NOMO-1 treated with dmso at 0.1 percent for 144 hours (cell line): ENCODE results near the gene GRP.

Experiments used
- DNase-seq: peaks from one replicate; lab custom pipeline; 2025; ENCODE audit not compliant: unreplicated experiment; lab: John Stamatoyannopoulos, UW

Gene GRP

DNA sequence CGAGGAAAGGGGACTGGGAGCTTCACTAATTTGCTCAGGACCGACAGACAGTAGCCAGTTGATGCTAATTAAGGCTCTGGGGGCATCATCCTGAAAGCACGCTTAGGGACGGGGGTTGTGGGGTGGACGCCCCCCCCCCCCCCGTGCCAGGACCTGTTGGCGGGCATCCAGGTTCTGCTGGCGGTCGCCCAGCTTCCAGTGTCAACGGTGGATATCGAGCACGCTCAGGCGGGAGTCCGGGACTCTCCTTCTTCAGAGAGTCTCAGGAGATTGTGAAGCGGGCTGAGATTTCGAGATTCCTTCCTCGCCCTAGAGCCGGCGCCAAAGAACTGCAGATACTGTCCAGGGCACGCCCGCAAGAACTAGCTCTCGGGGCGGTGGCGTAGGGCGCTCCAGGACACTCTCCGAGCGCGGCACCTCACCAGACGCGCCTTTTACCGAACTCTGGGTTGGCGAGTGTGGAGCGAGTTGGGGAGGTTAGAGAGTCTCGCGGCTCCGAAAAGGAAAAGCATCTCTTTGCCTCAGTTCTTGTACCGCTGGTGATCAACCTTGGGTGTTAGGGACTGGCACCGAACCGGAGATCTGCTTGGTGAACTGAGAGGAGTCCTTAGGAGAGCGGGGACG is 47.7 kb downstream of the GRP start:
- no peak for DNase-seq

DNA sequence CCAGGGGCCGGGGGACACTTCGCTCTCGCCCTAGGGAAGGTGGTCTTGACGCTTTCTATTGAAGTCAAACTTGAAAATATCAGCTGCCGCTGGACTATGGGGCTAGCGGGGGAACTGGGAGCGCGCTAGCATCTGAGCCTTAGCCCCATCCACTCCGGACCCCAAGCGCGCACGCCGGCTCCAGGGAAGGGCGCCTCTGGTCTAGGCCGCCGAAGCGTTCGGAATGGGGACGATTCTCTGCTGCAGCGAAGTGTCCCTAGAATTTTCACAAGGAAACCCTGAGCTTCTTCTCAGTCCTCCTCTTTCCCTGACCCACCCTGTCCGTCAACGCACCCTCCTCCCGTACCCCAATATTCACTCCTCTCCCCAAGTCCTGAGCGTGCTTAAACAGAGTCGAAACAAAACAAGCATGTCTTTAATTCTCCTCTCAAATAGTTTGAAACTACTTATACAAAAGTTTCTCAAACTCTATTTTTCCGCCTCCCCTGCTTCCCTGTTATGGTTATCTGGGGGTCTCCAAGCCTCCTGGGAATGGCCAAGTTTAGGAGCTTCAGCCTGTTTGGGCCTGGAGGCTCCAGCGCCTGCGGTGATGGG is 48.3 kb downstream of the GRP start:
- DNase-seq, result no peak

DNA sequence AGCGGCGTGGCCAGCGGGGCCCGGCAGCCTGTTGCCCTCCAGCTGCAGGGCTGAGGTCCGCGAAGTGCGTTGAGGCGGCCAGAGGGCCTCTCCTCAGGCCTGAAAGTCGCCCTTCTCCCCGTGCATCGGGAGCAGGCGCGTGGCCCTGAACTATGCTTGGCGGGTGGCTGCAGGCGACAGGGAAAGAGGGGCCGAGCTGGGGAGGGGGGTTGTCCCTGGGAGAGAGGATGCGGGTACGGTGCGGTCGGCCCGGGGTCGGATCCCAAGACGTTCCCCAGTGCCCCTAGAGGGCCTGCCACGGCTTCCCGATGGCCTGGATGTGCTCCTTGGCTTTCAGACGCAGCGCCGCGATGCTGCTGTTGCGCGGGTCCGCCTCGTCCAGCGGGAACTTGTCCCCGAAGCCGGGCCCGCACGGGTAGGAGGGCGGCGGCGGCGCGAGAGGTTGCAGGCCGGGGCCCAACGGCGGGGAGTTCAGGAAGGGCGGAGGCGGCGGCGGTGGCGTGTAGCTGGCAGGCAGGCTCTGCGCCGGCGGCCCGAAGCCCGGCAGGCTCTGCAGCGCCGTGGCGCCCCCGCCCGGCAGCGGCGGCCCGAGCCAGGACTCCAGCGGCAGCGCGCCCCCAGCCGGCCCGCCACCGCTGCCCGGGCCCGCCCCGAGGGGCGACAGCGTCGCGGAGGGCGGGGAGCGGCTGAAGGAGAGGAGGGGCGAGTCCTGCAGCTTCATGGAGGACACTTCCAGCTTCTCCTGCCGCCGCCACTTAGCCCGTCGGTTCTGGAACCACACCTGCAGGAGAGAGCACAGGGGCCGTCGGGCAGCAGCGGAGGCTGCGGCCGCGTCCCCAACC is 49.0 kb downstream of the GRP start:
- no peak for DNase-seq

DNA sequence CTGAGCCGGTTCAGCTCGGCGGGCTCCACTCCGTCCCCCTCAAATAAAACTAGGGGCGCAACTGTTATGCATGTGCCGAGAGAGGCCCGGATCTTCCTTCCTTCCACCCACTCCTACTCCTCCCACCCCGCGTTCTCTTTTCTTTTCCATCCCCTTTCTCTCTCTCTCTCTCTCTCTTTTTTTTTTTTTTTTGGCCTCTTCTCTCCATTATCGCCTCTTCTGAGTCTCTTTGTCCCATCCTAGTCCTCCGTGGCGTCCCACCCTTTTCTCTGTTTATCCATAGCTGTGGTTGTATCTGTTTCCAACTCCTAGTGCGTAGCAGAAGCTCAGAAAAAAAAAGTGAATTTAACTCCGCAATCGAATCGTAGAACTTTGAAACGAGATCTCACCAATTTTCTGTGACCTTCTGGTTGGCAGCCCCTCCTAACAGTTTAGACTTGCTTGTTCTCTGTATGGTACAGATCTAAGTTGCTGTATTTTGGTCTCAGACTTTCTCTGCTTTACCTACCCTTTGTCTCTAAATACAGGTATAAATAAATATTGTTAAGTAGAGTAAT is 49.7 kb downstream of the GRP start:
- DNase-seq, result no peak

DNA sequence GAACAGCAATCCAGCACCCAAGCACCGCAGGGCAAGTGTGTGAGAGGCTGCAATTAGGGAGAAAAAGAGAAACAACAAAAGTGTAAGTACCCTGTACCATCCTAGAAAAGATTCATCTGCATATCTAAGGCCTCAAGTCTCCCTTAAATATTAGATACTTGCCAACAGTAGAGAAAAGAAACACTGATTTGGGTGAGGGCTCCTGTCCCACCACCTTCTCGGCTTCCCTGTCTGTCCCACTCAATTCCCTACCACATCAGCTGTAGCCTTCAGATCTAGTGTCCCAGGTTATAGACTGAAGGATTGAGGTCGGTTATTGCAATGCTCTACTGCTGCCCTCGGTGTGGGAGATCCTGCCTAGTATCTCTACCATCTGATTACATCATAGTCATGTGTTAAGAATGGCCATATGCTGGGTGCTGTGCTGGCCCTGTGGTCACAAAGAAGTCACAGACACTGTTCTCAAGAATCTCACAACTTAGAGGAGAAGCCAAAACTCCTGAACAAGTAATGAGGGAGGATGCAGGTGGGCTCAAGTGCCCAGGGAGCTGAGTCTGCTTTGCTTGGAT is 50.8 kb downstream of the GRP start:
- DNase-seq, result no peak

DNA sequence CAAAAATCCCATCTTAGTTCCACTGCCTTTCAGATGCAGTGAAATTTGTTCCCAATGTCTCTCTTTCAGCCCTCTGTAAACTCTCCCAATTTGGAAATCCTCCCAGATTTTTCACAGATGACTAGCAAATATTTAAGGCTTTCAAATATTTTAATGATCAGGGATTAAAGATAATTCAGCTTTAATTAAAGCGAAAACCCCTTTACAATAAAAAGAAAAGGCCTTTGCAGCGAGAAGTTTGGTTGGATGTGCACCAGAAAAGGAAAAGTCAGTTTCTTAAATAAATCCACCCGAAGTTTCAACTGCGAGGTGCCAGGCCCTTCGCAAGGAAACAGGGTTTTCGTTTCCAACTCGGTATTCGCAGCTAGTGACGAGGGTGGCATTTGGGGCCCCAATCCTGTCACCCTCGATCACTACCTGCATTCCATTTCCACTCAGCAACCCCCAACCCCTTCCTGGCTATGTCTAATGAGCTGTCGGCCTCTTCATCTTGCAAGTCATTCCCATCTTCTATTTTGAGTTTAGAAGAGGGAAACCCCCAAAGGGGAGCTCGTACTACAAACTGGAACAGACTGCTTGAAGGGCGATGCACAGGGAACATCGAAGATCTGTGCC is 51.8 kb downstream of the GRP start:
- DNase-seq, result no peak

DNA sequence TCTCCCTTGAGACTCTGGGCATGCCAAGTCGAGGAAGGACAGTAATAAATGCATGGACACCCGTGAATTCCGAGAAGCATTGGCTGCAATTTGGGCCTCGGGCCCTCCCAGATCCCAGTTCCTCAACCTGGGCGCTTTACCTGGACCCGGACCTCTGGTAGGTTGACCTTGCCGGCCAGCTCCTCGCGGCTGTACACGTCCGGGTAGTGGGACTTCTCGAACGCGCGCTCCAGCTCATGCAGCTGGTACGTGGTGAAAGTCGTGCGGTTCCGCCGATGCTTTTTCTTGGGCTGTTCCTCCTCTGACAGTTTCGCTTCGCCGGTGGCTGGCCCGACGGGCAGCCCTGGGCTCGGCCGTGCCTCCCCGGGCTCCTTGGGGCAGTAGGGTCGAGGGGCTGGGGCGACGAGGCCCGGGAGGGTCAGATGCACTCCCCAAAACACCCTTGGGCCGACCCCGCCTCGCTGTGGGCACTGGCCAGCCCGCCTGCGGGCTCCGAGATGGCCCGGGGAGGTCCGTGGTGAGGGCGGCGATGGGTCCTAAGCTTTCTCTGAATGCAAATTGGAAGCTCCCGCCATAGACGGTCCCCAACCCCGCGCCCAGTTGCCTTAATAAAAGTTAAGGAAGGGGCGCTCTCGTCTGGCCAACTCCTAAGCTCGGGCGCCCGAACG is 52.4 kb downstream of the GRP start:
- no peak for DNase-seq

DNA sequence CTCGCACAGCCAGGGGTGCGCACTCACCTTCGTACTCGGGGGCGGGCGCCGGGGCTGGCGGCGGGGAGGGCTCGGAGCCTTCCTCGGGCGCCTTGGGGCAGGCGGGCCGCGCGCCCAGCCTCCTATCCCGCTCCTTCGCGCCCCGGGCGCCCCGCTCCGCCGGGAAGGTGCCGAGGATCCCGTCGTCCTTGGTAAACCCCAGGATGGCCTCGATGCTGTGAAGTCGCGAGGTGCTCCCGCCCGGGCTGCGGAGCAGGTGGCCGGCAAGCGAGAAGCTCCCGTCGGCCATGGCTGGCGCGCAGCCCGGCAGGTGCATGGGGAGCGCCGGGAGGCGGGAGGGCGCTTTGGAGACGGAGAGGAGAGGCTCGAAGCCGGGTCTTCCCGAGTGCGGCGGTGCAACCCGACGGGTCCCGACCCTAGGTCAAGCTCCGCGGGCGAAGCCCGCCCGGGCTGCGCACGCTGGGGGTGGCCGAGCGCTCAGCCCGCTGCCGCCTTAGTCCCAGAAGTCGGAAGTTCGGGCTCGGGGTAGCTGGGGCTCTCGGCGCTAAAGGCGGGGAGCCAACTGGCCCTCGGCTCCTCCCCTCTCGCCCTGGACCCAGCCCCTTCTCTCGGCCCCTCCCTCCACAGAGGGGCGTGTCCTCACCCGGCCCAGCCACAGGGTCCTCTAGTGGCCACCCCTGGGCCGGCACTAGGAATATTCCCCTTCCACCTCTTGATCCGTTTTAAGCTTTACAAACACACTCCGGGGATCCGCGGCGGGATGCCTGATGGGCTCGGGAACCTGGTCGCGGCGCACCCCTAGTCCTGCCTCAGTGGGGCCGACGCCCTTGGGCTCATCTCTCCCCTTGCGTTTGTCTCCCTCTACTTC is 53.2 kb downstream of the GRP start, which contains the start of gene RAX:
Gene RAX, minus strand, starts transcription at position 564 of the 868 bp plus-strand sequence. Its CDS starts 248 bp downstream, at position 316.
- DNase-seq, result no peak

DNA sequence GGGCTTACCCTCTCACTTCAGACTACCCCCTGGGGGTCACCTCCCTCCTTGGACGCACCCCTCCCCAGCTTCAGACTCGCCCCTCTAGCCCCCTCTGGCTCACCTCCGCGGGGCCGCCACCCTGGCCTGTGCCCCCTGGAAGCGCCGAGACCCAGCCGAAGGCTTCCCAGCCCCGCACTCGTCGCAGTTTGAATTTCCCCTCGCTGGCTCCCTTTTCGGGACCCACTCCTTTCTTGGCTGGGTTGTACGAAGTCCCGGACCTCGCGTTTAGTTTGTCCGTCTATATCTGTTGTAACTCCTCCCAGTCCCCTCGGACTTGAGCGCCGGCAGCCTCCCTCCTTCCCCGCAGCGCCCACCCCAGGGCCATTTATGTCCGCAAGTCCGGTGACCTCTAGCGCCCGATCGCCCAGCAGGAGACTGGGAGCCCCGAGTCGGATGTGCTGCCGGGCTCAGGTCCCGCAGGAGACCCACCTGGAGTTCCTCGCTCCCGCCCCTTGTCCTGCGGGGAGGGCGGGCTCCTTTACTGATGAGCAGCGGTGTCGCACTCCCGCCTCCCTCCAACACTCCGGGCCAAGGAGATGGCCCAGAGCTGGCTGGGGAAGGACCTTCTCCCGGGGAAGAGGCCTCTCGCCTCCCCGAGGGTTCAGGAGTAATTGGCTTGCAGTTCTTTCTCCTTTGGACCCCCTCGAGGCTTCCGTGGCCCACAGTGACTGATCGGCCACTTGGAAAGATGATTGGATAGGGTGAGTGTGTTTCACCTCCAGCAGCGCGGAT is 54.0 kb downstream of the GRP start:
- no peak for DNase-seq

DNA sequence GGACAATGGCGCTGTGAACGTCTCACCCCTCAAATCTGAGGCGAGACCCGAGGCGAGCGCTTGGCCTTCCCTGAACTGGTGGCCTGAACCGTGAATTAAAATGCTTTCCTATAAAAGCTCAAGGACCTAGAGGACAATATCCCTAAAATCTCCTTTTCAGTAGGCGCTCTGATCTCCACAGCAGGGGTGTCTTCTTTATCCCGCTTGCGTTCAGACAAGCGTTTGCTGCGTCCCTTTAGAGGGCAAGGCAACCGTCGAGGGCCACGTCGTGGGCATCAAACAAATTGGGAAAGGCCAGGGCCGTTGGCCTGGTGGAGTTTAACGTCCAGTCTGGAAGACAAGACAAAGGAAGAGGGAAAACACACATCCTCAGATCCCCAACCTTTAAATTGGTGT is 54.6 kb downstream of the GRP start:
- DNase-seq, result no peak

DNA sequence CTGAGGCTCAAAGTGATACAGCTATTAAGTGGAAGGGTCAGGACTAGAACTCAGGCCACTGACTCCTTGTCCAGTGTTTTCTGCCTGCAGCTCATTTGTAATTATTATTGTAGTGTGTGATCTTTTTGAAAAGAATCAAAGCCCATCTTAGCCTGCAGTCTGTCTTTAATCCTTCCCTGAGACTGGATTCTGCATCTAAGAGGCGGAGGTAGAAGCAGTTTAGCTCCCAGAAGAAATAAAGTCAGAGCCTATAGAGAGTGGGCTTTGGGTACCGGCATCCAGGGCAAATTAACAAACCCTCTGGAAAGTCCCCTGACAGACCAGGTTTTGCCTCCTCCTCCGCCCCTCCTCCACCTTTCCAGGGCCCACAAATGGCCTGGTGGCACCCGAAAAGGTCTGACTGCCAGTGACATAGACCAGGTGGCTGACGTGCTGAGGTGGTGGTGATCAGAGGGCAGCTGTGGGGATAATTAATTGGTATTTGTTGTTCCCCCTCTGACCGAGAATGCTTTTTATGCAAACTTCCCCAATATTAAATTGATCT is 55.5 kb downstream of the GRP start:
- DNase-seq, result no peak

DNA sequence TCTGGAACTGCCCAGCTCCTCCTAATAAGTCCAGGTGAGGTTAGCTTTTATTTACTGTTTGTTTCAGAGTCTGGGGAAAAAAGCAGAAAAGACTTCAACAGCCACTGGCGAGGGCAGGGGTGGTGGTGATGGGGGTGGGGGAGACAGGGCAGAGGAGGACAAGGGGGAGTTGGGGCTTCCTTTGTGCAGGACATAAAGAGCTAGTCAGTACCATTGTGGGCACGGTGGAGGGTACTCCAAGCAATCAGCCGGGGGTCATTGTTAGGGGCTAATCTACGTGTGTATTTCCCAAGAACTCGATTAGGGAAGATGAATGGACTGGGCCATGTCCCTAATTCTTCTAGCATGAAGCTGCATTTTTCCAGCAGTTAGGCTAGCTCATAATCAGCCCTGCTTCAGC is 56.1 kb downstream of the GRP start:
- DNase-seq, result no peak

DNA sequence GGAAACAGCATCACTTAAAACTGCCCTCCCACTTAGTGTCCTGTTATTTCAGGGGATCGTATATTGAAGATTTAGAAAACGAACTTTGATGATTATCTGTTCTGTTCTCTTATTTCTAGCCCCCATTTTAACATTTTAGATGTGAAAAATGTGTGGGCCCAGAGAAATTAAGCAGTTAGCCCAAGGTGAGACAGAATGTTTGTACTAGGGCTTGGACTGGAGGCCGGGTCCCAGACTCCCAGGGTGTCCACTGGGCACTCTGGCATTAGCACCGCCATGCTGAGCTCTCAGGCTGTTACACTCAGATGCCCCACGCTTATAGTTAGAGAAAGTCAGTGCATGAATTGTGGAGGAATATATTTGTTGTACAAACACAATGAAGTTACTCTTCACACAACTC is 58.8 kb downstream of the GRP start:
- no peak for DNase-seq

DNA sequence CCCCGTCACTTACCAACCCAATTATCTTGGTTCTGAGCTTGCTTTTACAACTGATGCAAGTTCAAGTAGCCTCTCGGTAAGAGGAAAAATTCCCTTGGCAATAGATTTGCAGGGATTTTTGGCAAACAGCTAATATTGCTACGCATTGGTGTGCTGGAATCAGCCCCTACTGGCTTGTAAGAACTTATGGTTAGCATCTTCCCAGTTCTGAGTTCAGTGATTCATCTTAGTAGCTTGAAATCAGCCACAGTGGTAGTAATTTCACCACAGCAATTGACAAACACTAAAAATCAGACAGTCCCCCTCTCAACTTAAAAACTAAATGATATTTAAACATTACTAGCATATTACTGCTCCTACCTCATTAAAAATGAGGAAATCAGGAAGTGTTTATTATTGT is 59.2 kb downstream of the GRP start:
- no peak for DNase-seq

DNA sequence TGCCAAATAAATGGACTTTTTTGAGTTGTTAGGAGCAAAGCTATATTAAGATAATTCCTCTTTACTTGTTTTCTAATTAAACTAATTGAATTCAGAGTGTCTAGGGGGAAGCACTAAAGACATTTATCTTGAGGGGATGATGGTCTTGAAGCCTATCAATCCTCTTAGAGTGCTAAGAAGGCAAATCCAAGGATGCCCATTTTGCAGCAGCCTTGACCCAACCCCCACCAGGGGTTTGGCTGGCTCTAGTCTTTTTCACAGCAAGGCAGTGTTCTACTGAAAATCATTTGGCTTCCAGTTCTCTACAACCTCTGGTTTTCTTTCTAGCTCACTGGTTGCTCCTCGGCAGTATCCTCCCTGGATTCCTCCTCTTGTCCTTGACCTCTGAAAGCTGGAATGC is 59.8 kb downstream of the GRP start:
- DNase-seq, result no peak
